Measurements from ENCODE around the gene SLC8A2.
"Not testable (repeated sequence)": the region's sequence is repeated elsewhere in the genome, so short reads cannot be mapped to it uniquely, and the experiment has no call there.

The SLC8A2 gene

GRCh38 chr19:47406711-47407416, 64.8 kb downstream of the SLC8A2 start:
- no peak for DNase-seq

GRCh38 chr19:47405854-47406417, 65.8 kb downstream of the SLC8A2 start:
- DNase-seq: no peak

GRCh38 chr19:47405197-47405550, 66.5 kb downstream of the SLC8A2 start:
- DNase-seq: no peak

- DNase-seq: no peak
Observed at GRCh38 chr19:47404334-47405196, 67.1 kb downstream of the SLC8A2 start.

- DNase-seq: no peak
Observed at GRCh38 chr19:47402504-47402903, 69.2 kb downstream of the SLC8A2 start.

- no peak for DNase-seq
Observed at GRCh38 chr19:47398707-47399597, 72.7 kb downstream of the SLC8A2 start.

GRCh38 chr19:47391510-47392223, 80.0 kb downstream of the SLC8A2 start:
- DNase-seq: peak; percentile 66

GRCh38 chr19:47390533-47391488, 80.9 kb downstream of the SLC8A2 start:
- no peak for DNase-seq

- no peak for DNase-seq
Observed at GRCh38 chr19:47389150-47389556, 82.5 kb downstream of the SLC8A2 start.

GRCh38 chr19:47388721-47389120, 83.0 kb downstream of the SLC8A2 start:
- not testable (repeated sequence) for DNase-seq

GRCh38 chr19:47387623-47388022, 84.1 kb downstream of the SLC8A2 start:
- not testable (repeated sequence) for DNase-seq

GRCh38 chr19:47386582-47386981, 85.1 kb downstream of the SLC8A2 start:
- not testable (repeated sequence) for DNase-seq

- DNase-seq: not testable (repeated sequence)
Observed at GRCh38 chr19:47384533-47384932, 87.2 kb downstream of the SLC8A2 start.

- not testable (repeated sequence) for DNase-seq
Observed at GRCh38 chr19:47383890-47384289, 87.8 kb downstream of the SLC8A2 start.

GRCh38 chr19:47381653-47382279, 89.9 kb downstream of the SLC8A2 start:
- DNase-seq: no peak

- no peak for DNase-seq
Observed at GRCh38 chr19:47381121-47381520, 90.6 kb downstream of the SLC8A2 start.

GRCh38 chr19:47380559-47380958, 91.1 kb downstream of the SLC8A2 start:
- no peak for DNase-seq

- no peak for DNase-seq
Observed at GRCh38 chr19:47379381-47379938, 92.2 kb downstream of the SLC8A2 start.

GRCh38 chr19:47378246-47378645, 93.4 kb downstream of the SLC8A2 start:
- no peak for DNase-seq

Data from central memory CD4-positive, alpha-beta T cell (primary cell).